Activated T-helper 1 cell treated with Interleukin-2 at 50 U/mL for 16 hours (primary cell): ENCODE results near the gene MCM7.

Experiments used
- DNase-seq: peaks from one replicate; pipeline ENCODE4 v3.0.0-alpha.2; 2020; ENCODE audit warnings: low read depth

The MCM7 gene

GRCh38 chr7:100093925-100094486 lies 7.2 kb downstream of the MCM7 start:
- DNase-seq = no peak

- no peak for DNase-seq
Measured at GRCh38 chr7:100093498-100093897, 7.7 kb downstream of the MCM7 start.

- DNase-seq = no peak
Measured at GRCh38 chr7:100093054-100093453, 8.1 kb downstream of the MCM7 start.

- no peak for DNase-seq
Measured at GRCh38 chr7:100091411-100092181, 9.6 kb downstream of the MCM7 start.

- DNase-seq = no peak
Measured at GRCh38 chr7:100090527-100091410, 10.4 kb downstream of the MCM7 start.

GRCh38 chr7:100089458-100090196 lies 11.6 kb downstream of the MCM7 start:
- DNase-seq = no peak

GRCh38 chr7:100088621-100089457 lies 12.4 kb downstream of the MCM7 start, which contains the start of gene COPS6:
TSS of gene COPS6 (plus strand) at chr7:100088969. CDS start at chr7:100088991, 22 bp downstream.
- peak; percentile 79 for DNase-seq

GRCh38 chr7:100088095-100088620 lies 13.0 kb downstream of the MCM7 start:
- DNase-seq = no peak

- DNase-seq = no peak
Measured at GRCh38 chr7:100087055-100087750, 14.0 kb downstream of the MCM7 start.

- no peak for DNase-seq
Measured at GRCh38 chr7:100085515-100085914, 15.7 kb downstream of the MCM7 start.

GRCh38 chr7:100082978-100083377 lies 18.2 kb downstream of the MCM7 start:
- no peak for DNase-seq

GRCh38 chr7:100081535-100082102 lies 19.6 kb downstream of the MCM7 start, which contains the start of gene ZNF3:
TSS of gene ZNF3 (minus strand) at chr7:100081723. CDS start at chr7:100077357, 4,366 bp downstream.
- DNase-seq = peak; percentile 96

- DNase-seq = no peak
Measured at GRCh38 chr7:100080907-100081534, 20.2 kb downstream of the MCM7 start.

GRCh38 chr7:100079024-100079560 lies 22.1 kb downstream of the MCM7 start:
- DNase-seq = no peak

- DNase-seq = no peak
Measured at GRCh38 chr7:100077205-100077604, 24.0 kb downstream of the MCM7 start.

GRCh38 chr7:100075418-100075817 lies 25.8 kb downstream of the MCM7 start:
- no peak for DNase-seq

GRCh38 chr7:100074841-100075240 lies 26.4 kb downstream of the MCM7 start:
- no peak for DNase-seq

- DNase-seq = no peak
Measured at GRCh38 chr7:100072462-100072861, 28.7 kb downstream of the MCM7 start.
